Liver (tissue), 9 donors: ENCODE results near the gene ZKSCAN8. TPM values are rescaled to one million over a fixed set of nuclear protein-coding genes. Genes with fewer than 3 reads are reported as not detected.

Experiments used
- DNase-seq: peaks from one replicate; pipeline ENCODE4 v3.0.0-alpha.2; 2017; ENCODE audit warnings: low spot score
- H3K27ac ChIP-seq, 2 donors: one replicate each; pipeline ENCODE4 v1.7.0; 2013; ENCODE audit warnings: inconsistent platforms in 2 of 2, low read length in 2 of 2, control low read depth in 1 of 2, low read depth in 1 of 2, mild to moderate bottlenecking in 1 of 2
- H3K27me3 ChIP-seq, 4 donors: one replicate each; pipeline versions ENCODE4 v1.6.1 to v1.7.0; 2013; ENCODE audit warnings: low read length in 3 of 4, inconsistent platforms in 1 of 4, mild to moderate bottlenecking in 1 of 4, moderate library complexity in 1 of 4; ENCODE audit not compliant: control insufficient read depth in 4 of 4, insufficient read depth in 4 of 4
- H3K36me3 ChIP-seq, 4 donors: one replicate each; pipeline versions ENCODE4 v1.6.1 to v1.7.0; 2013; ENCODE audit warnings: low read length in 3 of 4, mild to moderate bottlenecking in 3 of 4, low read depth in 1 of 4, moderate library complexity in 1 of 4; ENCODE audit not compliant: control insufficient read depth in 4 of 4, insufficient read depth in 3 of 4
- H3K4me1 ChIP-seq, 4 donors: one replicate each; pipeline versions ENCODE4 v1.6.1 to v1.7.0; 2013; ENCODE audit warnings: low read length in 3 of 4, mild to moderate bottlenecking in 3 of 4, moderate library complexity in 1 of 4; ENCODE audit not compliant: control insufficient read depth in 4 of 4, insufficient read depth in 4 of 4
- H3K4me3 ChIP-seq, 3 donors: one replicate each; pipeline versions ENCODE4 v1.6.1 to v1.7.0; 2013; ENCODE audit warnings: low read length in 3 of 3, control low read depth in 1 of 3, low read depth in 1 of 3, mild to moderate bottlenecking in 1 of 3
- H3K9ac ChIP-seq, 2 donors: one replicate each; pipeline ENCODE4 v1.7.0; 2013; ENCODE audit warnings: low read length in 2 of 2, mild to moderate bottlenecking in 2 of 2, moderate library complexity in 2 of 2, control low read depth in 1 of 2, low read depth in 1 of 2
- H3K9me3 ChIP-seq, 4 donors: one replicate each; pipeline versions ENCODE4 v1.6.1 to v1.7.0; 2013; ENCODE audit warnings: low read length in 3 of 4; ENCODE audit not compliant: control insufficient read depth in 4 of 4
- EGR1 ChIP-seq, 2 donors: IDR thresholded peaks; 2 replicates each; pipeline ENCODE4 v1.6.1; 2016 to 2018; ENCODE audit warnings: antibody characterized with exemption in 2 of 2, low read depth in 2 of 2
- FOXA1 ChIP-seq: IDR thresholded peaks from 2 replicates; pipeline ENCODE4 v1.6.1; 2016; ENCODE audit warnings: antibody characterized with exemption
- GABPA ChIP-seq, 2 donors: IDR thresholded peaks in 1 of 2; conservative IDR thresholded peaks in 1 of 2; 2 replicates each; pipeline ENCODE4 v1.6.1; 2016; ENCODE audit warnings: antibody characterized with exemption in 2 of 2, mild to moderate bottlenecking in 1 of 2, moderate library complexity in 1 of 2
- HNF4G ChIP-seq: IDR thresholded peaks from 2 replicates; pipeline ENCODE4 v1.6.1; 2016; ENCODE audit warnings: antibody characterized with exemption
- JUND ChIP-seq, 2 donors: IDR thresholded peaks; 2 replicates each; pipeline ENCODE4 v1.6.1; 2016; ENCODE audit warnings: antibody characterized with exemption in 2 of 2
- NR2F2 ChIP-seq: IDR thresholded peaks from 2 replicates; pipeline ENCODE4 v1.6.1; 2016; ENCODE audit warnings: antibody characterized with exemption
- RAD21 ChIP-seq, 2 donors: IDR thresholded peaks; 2 replicates each; pipeline ENCODE4 v1.6.1; 2016; ENCODE audit warnings: antibody characterized with exemption in 2 of 2, mild to moderate bottlenecking in 2 of 2
- RXRA ChIP-seq, 2 donors: IDR thresholded peaks; 2 replicates each; pipeline ENCODE4 v1.6.1; 2017 to 2018; ENCODE audit warnings: antibody characterized with exemption in 2 of 2, mild to moderate bottlenecking in 1 of 2
- YY1 ChIP-seq: IDR thresholded peaks from 2 replicates; pipeline ENCODE4 v1.6.1; 2016; ENCODE audit warnings: antibody characterized with exemption, mild to moderate bottlenecking
- WGBS: extraction: QIAGEN DNeasy Blood & Tissue Kit; methylation state at CpG from one replicate; pipeline ENCODE4 v1.1.7; 2013; 5-methylcytosine and 5-hydroxymethylcytosine counted together
- polyA plus RNA-seq, 2 donors: library from polyadenylated mRNA; stranded (reverse) in 1 of 2; unstranded in 1 of 2; fragments of 200-250 nt in 1 of 2; fragments of >200 nt in 1 of 2; fragmentation: Nextera tagmentation in 1 of 2; extraction: Ambion mirVana in 1 of 2; gene quantifications; one replicate each; pipeline versions ENCODE4 v1.2.1 to v1.2.3, GENCODE V29; 2013 to 2015
- total RNA-seq, 2 donors: library from RNA; depleted of rRNA; stranded (reverse); fragments of >200 nt; gene quantifications; one replicate each; pipeline ENCODE4 v1.2.3, GENCODE V29; 2014
- TF ChIP-seq, protein P1 (sequence below): IDR thresholded peaks from 2 replicates; pipeline ENCODE4 v1.6.1; 2016; ENCODE audit warnings: antibody characterized with exemption
- TF ChIP-seq, protein P2 (sequence below): IDR thresholded peaks from 2 replicates; pipeline ENCODE4 v1.6.1; 2016; ENCODE audit warnings: antibody characterized with exemption, mild to moderate bottlenecking
- TF ChIP-seq, protein P3 (sequence below): IDR thresholded peaks from 2 replicates; pipeline ENCODE4 v1.6.1; 2016; ENCODE audit warnings: antibody characterized with exemption
- TF ChIP-seq, protein P4 (sequence below): fragments of 150-350 bp; IDR thresholded peaks from 2 replicates; pipeline ENCODE4 v1.5.1; 2017; ENCODE audit warnings: improper control_type of control experiment, low read depth, low read length; ENCODE audit not compliant: missing input control
- TF ChIP-seq, protein P5 (sequence below): IDR thresholded peaks from 2 replicates; pipeline ENCODE4 v1.6.1; 2016; ENCODE audit warnings: antibody characterized with exemption
- donor health status: healthy.
- donor health status: healthy.
- donor health status: healthy.
- donor health status: healthy.
- donor health status: healthy.

The ZKSCAN8 gene
- total and polyA plus RNA-seq, 4 donors = 2.4 to 13.4 (median 6.8) TPM

DNA sequence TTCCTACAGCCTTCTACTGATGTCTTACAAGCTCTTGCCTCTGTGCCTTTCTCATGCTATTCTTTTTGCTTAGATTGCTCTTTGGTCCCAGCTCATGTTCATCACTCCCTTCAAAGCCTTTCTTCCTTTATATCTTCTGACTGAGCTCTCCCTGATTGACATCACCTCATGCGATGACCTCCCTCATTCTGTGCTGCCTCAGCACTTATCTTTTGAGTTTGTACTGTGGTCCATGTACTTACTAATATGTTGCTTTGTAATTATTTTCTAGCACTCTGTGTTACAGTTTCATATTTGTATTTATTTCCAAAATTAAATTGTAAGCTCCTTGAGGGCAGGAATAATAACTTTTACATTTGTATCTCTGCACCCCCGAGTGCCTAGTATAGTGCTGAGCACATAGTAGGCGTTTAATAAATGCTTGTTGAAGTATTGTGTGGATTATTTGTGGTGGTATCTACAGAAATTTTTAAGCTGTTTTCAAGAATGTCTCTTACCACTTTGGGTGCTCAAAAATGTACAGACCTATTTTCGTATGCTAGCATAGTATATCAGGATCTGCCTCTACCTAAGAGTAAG, 17.4 kb downstream of the ZKSCAN8 start:
- Histone ChIP-seq H3K36me3 (peaks cover 4 to 24% (median 18%) of the 10 kb centered on the region in 4 donors), H3K4me1 (peaks cover 0 to 7% (median 5%) of the 10 kb centered on the region in 4 donors), H3K27ac (no peak overlapping the region), H3K27me3 (no peaks in the 10 kb centered on the region), H3K4me3 (no peak overlapping the region), H3K9ac (no peak overlapping the region), H3K9me3 (peaks cover 0 to 2% (median under 1%) of the 10 kb centered on the region in 4 donors)
- WGBS = 96% methylated on average over 4 of the region's 4 CpGs
- DNase-seq = no peak
- TF ChIP-seq, protein P1, sequence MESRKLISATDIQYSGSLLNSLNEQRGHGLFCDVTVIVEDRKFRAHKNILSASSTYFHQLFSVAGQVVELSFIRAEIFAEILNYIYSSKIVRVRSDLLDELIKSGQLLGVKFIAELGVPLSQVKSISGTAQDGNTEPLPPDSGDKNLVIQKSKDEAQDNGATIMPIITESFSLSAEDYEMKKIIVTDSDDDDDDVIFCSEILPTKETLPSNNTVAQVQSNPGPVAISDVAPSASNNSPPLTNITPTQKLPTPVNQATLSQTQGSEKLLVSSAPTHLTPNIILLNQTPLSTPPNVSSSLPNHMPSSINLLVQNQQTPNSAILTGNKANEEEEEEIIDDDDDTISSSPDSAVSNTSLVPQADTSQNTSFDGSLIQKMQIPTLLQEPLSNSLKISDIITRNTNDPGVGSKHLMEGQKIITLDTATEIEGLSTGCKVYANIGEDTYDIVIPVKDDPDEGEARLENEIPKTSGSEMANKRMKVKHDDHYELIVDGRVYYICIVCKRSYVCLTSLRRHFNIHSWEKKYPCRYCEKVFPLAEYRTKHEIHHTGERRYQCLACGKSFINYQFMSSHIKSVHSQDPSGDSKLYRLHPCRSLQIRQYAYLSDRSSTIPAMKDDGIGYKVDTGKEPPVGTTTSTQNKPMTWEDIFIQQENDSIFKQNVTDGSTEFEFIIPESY = no peak
- no peak for TF ChIP-seq NR2F2
- no peak for TF ChIP-seq RAD21 (IDR thresholded peaks at IDR 0.05)
- TF ChIP-seq, protein P2, sequence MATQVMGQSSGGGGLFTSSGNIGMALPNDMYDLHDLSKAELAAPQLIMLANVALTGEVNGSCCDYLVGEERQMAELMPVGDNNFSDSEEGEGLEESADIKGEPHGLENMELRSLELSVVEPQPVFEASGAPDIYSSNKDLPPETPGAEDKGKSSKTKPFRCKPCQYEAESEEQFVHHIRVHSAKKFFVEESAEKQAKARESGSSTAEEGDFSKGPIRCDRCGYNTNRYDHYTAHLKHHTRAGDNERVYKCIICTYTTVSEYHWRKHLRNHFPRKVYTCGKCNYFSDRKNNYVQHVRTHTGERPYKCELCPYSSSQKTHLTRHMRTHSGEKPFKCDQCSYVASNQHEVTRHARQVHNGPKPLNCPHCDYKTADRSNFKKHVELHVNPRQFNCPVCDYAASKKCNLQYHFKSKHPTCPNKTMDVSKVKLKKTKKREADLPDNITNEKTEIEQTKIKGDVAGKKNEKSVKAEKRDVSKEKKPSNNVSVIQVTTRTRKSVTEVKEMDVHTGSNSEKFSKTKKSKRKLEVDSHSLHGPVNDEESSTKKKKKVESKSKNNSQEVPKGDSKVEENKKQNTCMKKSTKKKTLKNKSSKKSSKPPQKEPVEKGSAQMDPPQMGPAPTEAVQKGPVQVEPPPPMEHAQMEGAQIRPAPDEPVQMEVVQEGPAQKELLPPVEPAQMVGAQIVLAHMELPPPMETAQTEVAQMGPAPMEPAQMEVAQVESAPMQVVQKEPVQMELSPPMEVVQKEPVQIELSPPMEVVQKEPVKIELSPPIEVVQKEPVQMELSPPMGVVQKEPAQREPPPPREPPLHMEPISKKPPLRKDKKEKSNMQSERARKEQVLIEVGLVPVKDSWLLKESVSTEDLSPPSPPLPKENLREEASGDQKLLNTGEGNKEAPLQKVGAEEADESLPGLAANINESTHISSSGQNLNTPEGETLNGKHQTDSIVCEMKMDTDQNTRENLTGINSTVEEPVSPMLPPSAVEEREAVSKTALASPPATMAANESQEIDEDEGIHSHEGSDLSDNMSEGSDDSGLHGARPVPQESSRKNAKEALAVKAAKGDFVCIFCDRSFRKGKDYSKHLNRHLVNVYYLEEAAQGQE = no peak
- TF ChIP-seq, protein P3, sequence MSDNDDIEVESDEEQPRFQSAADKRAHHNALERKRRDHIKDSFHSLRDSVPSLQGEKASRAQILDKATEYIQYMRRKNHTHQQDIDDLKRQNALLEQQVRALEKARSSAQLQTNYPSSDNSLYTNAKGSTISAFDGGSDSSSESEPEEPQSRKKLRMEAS = no peak
- no peak for TF ChIP-seq GABPA (IDR thresholded peaks at IDR 0.05 in 1 of 2, conservative IDR thresholded peaks at IDR 0.05 in 1 of 2)
- no peak for TF ChIP-seq FOXA1
- no peak for TF ChIP-seq YY1
- no peak for TF ChIP-seq RXRA (IDR thresholded peaks at IDR 0.05)
- TF ChIP-seq, protein P4, sequence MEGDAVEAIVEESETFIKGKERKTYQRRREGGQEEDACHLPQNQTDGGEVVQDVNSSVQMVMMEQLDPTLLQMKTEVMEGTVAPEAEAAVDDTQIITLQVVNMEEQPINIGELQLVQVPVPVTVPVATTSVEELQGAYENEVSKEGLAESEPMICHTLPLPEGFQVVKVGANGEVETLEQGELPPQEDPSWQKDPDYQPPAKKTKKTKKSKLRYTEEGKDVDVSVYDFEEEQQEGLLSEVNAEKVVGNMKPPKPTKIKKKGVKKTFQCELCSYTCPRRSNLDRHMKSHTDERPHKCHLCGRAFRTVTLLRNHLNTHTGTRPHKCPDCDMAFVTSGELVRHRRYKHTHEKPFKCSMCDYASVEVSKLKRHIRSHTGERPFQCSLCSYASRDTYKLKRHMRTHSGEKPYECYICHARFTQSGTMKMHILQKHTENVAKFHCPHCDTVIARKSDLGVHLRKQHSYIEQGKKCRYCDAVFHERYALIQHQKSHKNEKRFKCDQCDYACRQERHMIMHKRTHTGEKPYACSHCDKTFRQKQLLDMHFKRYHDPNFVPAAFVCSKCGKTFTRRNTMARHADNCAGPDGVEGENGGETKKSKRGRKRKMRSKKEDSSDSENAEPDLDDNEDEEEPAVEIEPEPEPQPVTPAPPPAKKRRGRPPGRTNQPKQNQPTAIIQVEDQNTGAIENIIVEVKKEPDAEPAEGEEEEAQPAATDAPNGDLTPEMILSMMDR = no peak
- TF ChIP-seq HNF4G = no peak
- no peak for TF ChIP-seq EGR1 (IDR thresholded peaks at IDR 0.05; ENCODE audit: low read depth in 2 of 2)

DNA sequence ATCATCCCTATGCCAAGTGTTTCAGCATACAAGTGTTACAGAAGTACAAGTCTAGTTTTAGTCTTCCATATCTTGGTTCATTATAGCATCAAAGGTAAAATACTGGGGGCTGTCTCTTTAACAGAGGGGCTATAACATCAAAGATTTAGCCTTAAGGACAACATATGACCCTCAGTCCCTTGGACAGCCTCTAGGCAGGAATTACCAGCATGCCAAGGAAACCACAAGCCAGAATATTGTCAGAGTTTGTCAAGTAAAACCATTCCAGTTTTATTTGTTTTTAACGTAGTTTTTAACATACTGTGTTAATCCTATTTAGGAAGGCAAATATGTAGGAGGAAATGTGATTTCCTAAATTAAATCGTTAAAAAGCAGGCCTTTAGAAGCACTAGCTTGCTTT, 18.6 kb downstream of the ZKSCAN8 start:
- peaks cover 0 to 7% (median 5%) of the 10 kb centered on the region in 4 donors for H3K4me1 ChIP-seq
- WGBS = 81% methylated on average over 2 of the region's 2 CpGs

More for the DNA sequence above, 18.6 kb downstream of the ZKSCAN8 start:
- Histone ChIP-seq H3K36me3 (peaks cover 3 to 13% (median 8%) of the 10 kb centered on the region in 4 donors), H3K9ac (no peak overlapping the region), H3K27ac (no peak overlapping the region), H3K4me3 (no peak overlapping the region), H3K27me3 (no peaks in the 10 kb centered on the region), H3K9me3 (peaks cover 0 to 2% (median under 1%) of the 10 kb centered on the region in 4 donors)
- no peak for TF ChIP-seq JUND (IDR thresholded peaks at IDR 0.05)
- TF ChIP-seq EGR1 (IDR thresholded peaks at IDR 0.05; ENCODE audit: low read depth in 2 of 2) = no peak
- TF ChIP-seq, protein P4 = no peak
- TF ChIP-seq, protein P1 = no peak
- no peak for TF ChIP-seq YY1
- TF ChIP-seq, protein P5, sequence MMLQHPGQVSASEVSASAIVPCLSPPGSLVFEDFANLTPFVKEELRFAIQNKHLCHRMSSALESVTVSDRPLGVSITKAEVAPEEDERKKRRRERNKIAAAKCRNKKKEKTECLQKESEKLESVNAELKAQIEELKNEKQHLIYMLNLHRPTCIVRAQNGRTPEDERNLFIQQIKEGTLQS = no peak
- no peak for TF ChIP-seq HNF4G
- DNase-seq = no peak
